ENCODE measurements around the gene SLC37A2. TPM values are rescaled to one million over a fixed set of nuclear protein-coding genes. Genes with fewer than 3 reads are reported as not detected.

Gene SLC37A2
- total and polyA plus RNA-seq, 3 experiments from 2014 or later: 0.33 to 2.0 (median 1.5) TPM

GRCh38 chr11:125110506-125110905 lies 47.4 kb downstream of the SLC37A2 start:
- H3K36me3 ChIP-seq (ENCODE audit: insufficient read depth, low read length): no peaks in the 10 kb centered on the region
- H3K4me3 ChIP-seq (ENCODE audit: low read length): no peak overlapping the region
- Mint-ChIP-seq H3K36me3 (peaks cover 0 to 10% (median 7%) of the 10 kb centered on the region in 3 donors), H3K4me3 (peak overlapping the region; percentile 90 to 100 (median 94)), H3K27me3 (peaks cover 0 to 3% of the 10 kb centered on the region in 2 donors), H3K9me3 (peaks cover 0 to 1% (median 0%) of the 10 kb centered on the region in 5 donors), H3K27ac (peak overlapping the region in 5 of 8 donors; percentile 82 to 98 (median 96)), H3K4me1 (peaks cover 21 to 47% (median 30%) of the 10 kb centered on the region in 3 donors)
- ChIA-PET POLR2A (interaction anchor here (1.1 to 1.9 kb wide), 2 partner anchors 157 to 310 kb away, joined by 3 to 8 read pairs; partner anchors contain the start of genes CCDC15 and MSANTD2), CTCF (interaction anchor here (0.9 to 4.0 kb wide), 7 partner anchors 10 to 157 kb away, joined by 3 to 20 read pairs (median 4); partner anchors contain the start of gene CCDC15)
- no peaks in the 10 kb centered on the region for H3K27me3 ChIP-seq (ENCODE audit: insufficient read depth, low read length, poor library complexity, severe bottlenecking)
- no peak for DNase-seq
- no peak overlapping the region for H3K27ac ChIP-seq (ENCODE audit: low read depth, low read length)
- no peaks in the 10 kb centered on the region for H3K9me3 ChIP-seq (ENCODE audit: low read length)
- H3K4me1 ChIP-seq (ENCODE audit: insufficient read depth, low read length): peaks cover 17% of the 10 kb centered on the region

GRCh38 chr11:125111001-125111342 lies 47.9 kb downstream of the SLC37A2 start:
- Histone ChIP-seq H3K4me3 (ENCODE audit: low read length) (peak overlapping the region; percentile 80), H3K9me3 (ENCODE audit: low read length) (no peaks in the 10 kb centered on the region), H3K4me1 (ENCODE audit: insufficient read depth, low read length) (peaks cover 17% of the 10 kb centered on the region), H3K27ac (ENCODE audit: low read depth, low read length) (peak overlapping the region; percentile 74), H3K27me3 (ENCODE audit: insufficient read depth, low read length, poor library complexity, severe bottlenecking) (no peaks in the 10 kb centered on the region), H3K36me3 (ENCODE audit: insufficient read depth, low read length) (no peaks in the 10 kb centered on the region)
- H3K27ac Mint-ChIP-seq: peak overlapping the region; percentile 82 to 99 (median 96)
- ChIA-PET CTCF (interaction anchor here (1.4 to 4.0 kb wide), 5 partner anchors 13 to 157 kb away, joined by 3 to 20 read pairs (median 7); no protein-coding TSS in a partner anchor), POLR2A (interaction anchor here (0.8 to 1.9 kb wide), 4 partner anchors 157 to 488 kb away, joined by 3 to 8 read pairs (median 4); partner anchors contain the start of genes CCDC15, MSANTD2 and TBRG1)
- H3K36me3 Mint-ChIP-seq: peaks cover 0 to 10% (median 4%) of the 10 kb centered on the region in 3 donors
- H3K9me3 Mint-ChIP-seq: peaks cover 0 to 1% (median 0%) of the 10 kb centered on the region in 5 donors
- H3K4me1 Mint-ChIP-seq: peaks cover 21 to 42% (median 25%) of the 10 kb centered on the region in 3 donors
- H3K4me3 Mint-ChIP-seq: peak overlapping the region; percentile 90 to 100 (median 94)
- peaks cover 0 to 2% of the 10 kb centered on the region in 2 donors for H3K27me3 Mint-ChIP-seq
- DNase-seq: no peak

- peak; percentile 91 to 97 (median 95) for DNase-seq
- Mint-ChIP-seq H3K27me3 (peaks cover 2% of the 10 kb centered on the region in 2 donors), H3K4me3 (peak within 1 kb of the TSS; percentile 90 to 100 (median 94)), H3K4me1 (peaks cover 21 to 38% (median 22%) of the 10 kb centered on the region in 3 donors), H3K36me3 (peaks cover 0 to 10% (median 4%) of the 10 kb centered on the region in 3 donors), H3K27ac (peak within 1 kb of the TSS; percentile 82 to 99 (median 96)), H3K9me3 (peaks cover 0 to 1% (median 0%) of the 10 kb centered on the region in 5 donors)
- peaks cover 17% of the 10 kb centered on the region for H3K4me1 ChIP-seq (ENCODE audit: insufficient read depth, low read length)
- POLR2A ChIA-PET: interaction anchor here (0.8 to 1.9 kb wide), 5 partner anchors 158 to 489 kb away, joined by 3 to 8 read pairs (median 4); partner anchors contain the start of genes CCDC15, MSANTD2 and TBRG1
- CTCF ChIA-PET: interaction anchor here (0.7 to 4.0 kb wide), 5 partner anchors 12 to 235 kb away, joined by 3 to 20 read pairs (median 7); no protein-coding TSS in a partner anchor
- H3K4me3 ChIP-seq (ENCODE audit: low read length): peak within 1 kb of the TSS; percentile 80
- H3K27ac ChIP-seq (ENCODE audit: low read depth, low read length): peak within 1 kb of the TSS; percentile 74
- no peaks in the 10 kb centered on the region for H3K36me3 ChIP-seq (ENCODE audit: insufficient read depth, low read length)
- H3K27me3 ChIP-seq (ENCODE audit: insufficient read depth, low read length, poor library complexity, severe bottlenecking): no peaks in the 10 kb centered on the region
- no peaks in the 10 kb centered on the region for H3K9me3 ChIP-seq (ENCODE audit: low read length)
Observed at GRCh38 chr11:125111343-125112207, 48.5 kb downstream of the SLC37A2 start, which contains the start of gene TMEM218. Gene TMEM218, minus strand, starts transcription at chr11:125111626. Its CDS starts 9,385 bp downstream, at chr11:125102241.

DNA sequence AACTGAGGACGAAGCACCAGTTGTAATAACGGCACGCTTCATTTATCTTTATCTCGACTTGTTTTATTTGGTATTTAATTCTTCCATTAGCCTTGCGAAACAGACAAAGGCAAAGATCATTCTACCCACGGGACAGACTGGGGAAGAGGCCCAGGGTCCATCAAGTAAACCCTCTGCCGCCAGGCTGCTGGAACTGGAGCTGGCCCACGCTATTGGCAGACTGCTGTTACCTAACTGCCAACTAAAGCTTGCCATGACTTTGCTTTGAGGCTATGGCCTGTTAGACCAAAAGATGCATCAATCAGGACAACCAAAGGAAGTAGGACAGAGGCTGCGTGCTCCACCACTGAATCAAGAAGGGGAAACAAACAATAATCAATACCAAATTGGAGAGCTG lies 49.1 kb downstream of the SLC37A2 start:
- Histone ChIP-seq H3K9me3 (ENCODE audit: low read length) (no peaks in the 10 kb centered on the region), H3K4me1 (ENCODE audit: insufficient read depth, low read length) (peaks cover 17% of the 10 kb centered on the region), H3K4me3 (ENCODE audit: low read length) (peak overlapping the region; percentile 80), H3K27me3 (ENCODE audit: insufficient read depth, low read length, poor library complexity, severe bottlenecking) (no peaks in the 10 kb centered on the region), H3K27ac (ENCODE audit: low read depth, low read length) (peak overlapping the region; percentile 74), H3K36me3 (ENCODE audit: insufficient read depth, low read length) (no peaks in the 10 kb centered on the region)
- ChIA-PET POLR2A (interaction anchor here (0.9 to 1.9 kb wide), 3 partner anchors 158 to 236 kb away, joined by 3 to 8 read pairs (median 5); partner anchors contain the start of gene CCDC15), CTCF (interaction anchor here (0.7 to 4.0 kb wide), 4 partner anchors 12 to 236 kb away, joined by 3 to 20 read pairs (median 12); no protein-coding TSS in a partner anchor)
- H3K27ac Mint-ChIP-seq: peak overlapping the region; percentile 82 to 99 (median 96)
- H3K9me3 Mint-ChIP-seq: peaks cover 0 to 1% (median 0%) of the 10 kb centered on the region in 5 donors
- peaks cover 0 to 10% (median 1%) of the 10 kb centered on the region in 3 donors for H3K36me3 Mint-ChIP-seq
- peaks cover 2 to 9% of the 10 kb centered on the region in 2 donors for H3K27me3 Mint-ChIP-seq
- DNase-seq: no peak
- peak overlapping the region; percentile 90 to 100 (median 94) for H3K4me3 Mint-ChIP-seq
- peaks cover 21 to 33% (median 22%) of the 10 kb centered on the region in 3 donors for H3K4me1 Mint-ChIP-seq

- ChIA-PET CTCF (interaction anchor here (1.2 to 1.5 kb wide), 2 partner anchors 10 to 195 kb away, joined by 3 to 5 read pairs; no protein-coding TSS in a partner anchor), POLR2A (no interaction called here)
- no peaks in the 10 kb centered on the region for H3K36me3 ChIP-seq (ENCODE audit: insufficient read depth, low read length)
- Mint-ChIP-seq H3K4me1 (peaks cover 20 to 29% (median 21%) of the 10 kb centered on the region in 3 donors), H3K4me3 (no peak overlapping the region), H3K27ac (peak overlapping the region in 1 of 8 donors; percentile 2), H3K27me3 (peaks cover 2 to 28% of the 10 kb centered on the region in 2 donors), H3K9me3 (peaks cover 0 to 1% (median 0%) of the 10 kb centered on the region in 5 donors), H3K36me3 (peaks cover 0 to 8% (median 1%) of the 10 kb centered on the region in 3 donors)
- no peak for DNase-seq
- no peak overlapping the region for H3K27ac ChIP-seq (ENCODE audit: low read depth, low read length)
- no peaks in the 10 kb centered on the region for H3K27me3 ChIP-seq (ENCODE audit: insufficient read depth, low read length, poor library complexity, severe bottlenecking)
- no peaks in the 10 kb centered on the region for H3K9me3 ChIP-seq (ENCODE audit: low read length)
- H3K4me1 ChIP-seq (ENCODE audit: insufficient read depth, low read length): peaks cover 17% of the 10 kb centered on the region
- H3K4me3 ChIP-seq (ENCODE audit: low read length): no peak overlapping the region
Observed at GRCh38 chr11:125114518-125114917, 51.4 kb downstream of the SLC37A2 start.

- Mint-ChIP-seq H3K4me3 (no peak overlapping the region), H3K4me1 (peaks cover 0 to under 1% (median 0%) of the 10 kb centered on the region in 3 donors), H3K9me3 (peaks cover 0 to 1% (median 0%) of the 10 kb centered on the region in 5 donors), H3K27ac (no peak overlapping the region), H3K36me3 (peaks cover 0 to 1% (median 0%) of the 10 kb centered on the region in 3 donors), H3K27me3 (peaks cover 8 to 48% of the 10 kb centered on the region in 2 donors)
- Histone ChIP-seq H3K27me3 (ENCODE audit: insufficient read depth, low read length, poor library complexity, severe bottlenecking) (no peaks in the 10 kb centered on the region), H3K36me3 (ENCODE audit: insufficient read depth, low read length) (no peaks in the 10 kb centered on the region), H3K27ac (ENCODE audit: low read depth, low read length) (no peak overlapping the region), H3K4me3 (ENCODE audit: low read length) (no peak overlapping the region), H3K9me3 (ENCODE audit: low read length) (no peaks in the 10 kb centered on the region), H3K4me1 (ENCODE audit: insufficient read depth, low read length) (no peaks in the 10 kb centered on the region)
- DNase-seq: no peak
- POLR2A ChIA-PET: no interaction called here
- CTCF ChIA-PET: interaction anchor here (1.7 to 1.8 kb wide), 2 partner anchors 11 to 25 kb away, joined by 6 to 9 read pairs; no protein-coding TSS in a partner anchor
Observed at GRCh38 chr11:125117429-125117828, 54.3 kb downstream of the SLC37A2 start.

DNA sequence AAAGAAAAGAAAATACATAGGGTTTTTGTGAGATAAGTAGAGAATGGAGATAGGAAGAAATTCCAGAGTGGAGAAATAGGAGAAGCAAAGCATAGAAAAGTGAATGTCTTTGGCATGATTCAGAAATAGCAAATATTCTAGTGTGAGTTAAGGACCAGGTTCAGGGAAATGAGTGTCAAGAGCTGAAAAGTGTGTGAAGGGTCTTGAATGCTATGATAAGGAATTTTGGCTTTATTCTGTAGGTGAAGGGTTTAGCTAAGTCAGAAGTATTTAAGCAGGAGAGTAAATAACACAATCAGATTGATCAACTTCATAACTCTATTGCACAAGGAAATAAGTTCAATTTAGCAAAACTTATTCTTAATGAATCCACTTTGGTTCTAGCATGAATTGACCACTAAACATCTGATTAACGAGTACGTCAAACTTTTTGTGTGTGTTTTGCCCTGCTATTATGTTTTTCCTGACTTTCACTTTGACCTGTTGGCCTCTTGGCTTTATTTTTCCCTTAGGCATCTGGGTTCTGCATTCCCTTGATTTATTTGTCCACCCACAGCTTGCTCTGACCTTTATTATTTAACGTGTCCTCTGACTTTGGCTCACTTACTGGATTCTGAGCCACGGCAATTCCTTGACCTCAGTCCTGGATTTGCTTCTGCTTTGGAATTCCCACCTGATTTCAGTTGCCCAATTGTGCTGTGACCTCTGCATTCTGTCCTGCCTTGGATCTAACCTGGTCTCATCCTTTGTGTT lies 60.3 kb downstream of the SLC37A2 start:
- H3K27ac ChIP-seq (ENCODE audit: low read depth, low read length): no peak overlapping the region
- H3K4me1 Mint-ChIP-seq: peaks cover 0 to 6% (median 2%) of the 10 kb centered on the region in 3 donors
- POLR2A ChIA-PET: no interaction called here
- no peaks in the 10 kb centered on the region for H3K36me3 Mint-ChIP-seq
- H3K27me3 Mint-ChIP-seq: peaks cover 23 to 62% of the 10 kb centered on the region in 2 donors
- DNase-seq: no peak
- H3K9me3 ChIP-seq (ENCODE audit: low read length): no peaks in the 10 kb centered on the region
- no peak overlapping the region for H3K4me3 Mint-ChIP-seq
- peaks cover 8% of the 10 kb centered on the region for H3K27me3 ChIP-seq (ENCODE audit: insufficient read depth, low read length, poor library complexity, severe bottlenecking)
- no peak overlapping the region for H3K27ac Mint-ChIP-seq
- no peaks in the 10 kb centered on the region for H3K9me3 Mint-ChIP-seq
- no peaks in the 10 kb centered on the region for H3K36me3 ChIP-seq (ENCODE audit: insufficient read depth, low read length)
- H3K4me3 ChIP-seq (ENCODE audit: low read length): no peak overlapping the region
- CTCF ChIA-PET: interaction anchor here (0.8 to 1.7 kb wide), 13 partner anchors 9 to 281 kb away, joined by 3 to 9 read pairs (median 4); partner anchors contain the start of gene TMEM218
- no peaks in the 10 kb centered on the region for H3K4me1 ChIP-seq (ENCODE audit: insufficient read depth, low read length)
